ENCODE data around the gene ETV6. TPM values are rescaled to one million over a fixed set of nuclear protein-coding genes. Genes with fewer than 3 reads are reported as not detected.

ETV6 gene
- total and polyA plus RNA-seq, 2 of the 8 experiments (the other 6 are each of a cell fraction or from before 2014, with no cell fraction given) = 5.5 to 23.9 TPM

DNA sequence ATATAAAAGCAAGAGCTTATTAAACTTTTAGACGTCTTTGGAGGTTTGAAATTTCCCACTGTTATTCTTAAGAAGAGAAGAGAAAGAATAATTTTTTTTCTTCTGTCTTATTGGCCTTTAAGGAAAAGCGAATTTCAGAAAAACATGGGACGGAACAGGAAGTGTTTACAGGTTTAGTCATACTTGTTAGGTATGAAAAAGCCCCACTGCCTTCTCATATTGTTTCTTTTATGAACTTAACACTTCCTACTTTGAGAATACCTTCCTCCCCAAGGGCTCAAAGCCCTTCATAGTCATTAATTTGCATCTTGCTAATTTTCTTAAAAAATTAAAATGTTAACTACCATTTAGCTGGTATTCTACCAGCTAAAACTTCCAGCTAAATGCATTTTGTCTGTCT, 82.0 kb downstream of the ETV6 start:
- no peak overlapping the region for H4K8ac ChIP-seq (ENCODE audit: extremely low read depth, insufficient read depth, low read length)
- FAIRE-seq (no peak), DNase-seq (ENCODE audit: low read depth in 1 of 2, low spot score in 2 of 2) (no peak)
- no peak overlapping the region for H3K9ac ChIP-seq (replicated peaks in 1 of 4; ENCODE audit: extremely low read depth in 1 of 4, low read depth in 3 of 4, low read length in 3 of 4)
- no peak overlapping the region for H3K27ac ChIP-seq (ENCODE audit: low read depth, low read length)
- H4K5ac ChIP-seq (ENCODE audit: insufficient read length, low read depth, low read length) = no peak overlapping the region
- no peak overlapping the region for H3K23ac ChIP-seq (ENCODE audit: insufficient read length)
- H2BK12ac ChIP-seq (ENCODE audit: low read depth, low read length) = no peak overlapping the region
- H4K20me1 ChIP-seq (replicated peaks in 1 of 2; ENCODE audit: control insufficient read depth in 1 of 2, insufficient read depth in 2 of 2, low read length in 2 of 2) = peaks cover 0 to 2% of the 10 kb centered on the region in 2 experiments
- no peaks in the 10 kb centered on the region for H3K9me3 ChIP-seq (ENCODE audit: insufficient read depth in 2 of 2, low read depth in 1 of 2, low read length in 1 of 2)
- no peak overlapping the region for H3K14ac ChIP-seq (ENCODE audit: insufficient read length)
- H2BK15ac ChIP-seq (ENCODE audit: low read length) = no peak overlapping the region
- no peak overlapping the region for H2AK5ac ChIP-seq (ENCODE audit: low read depth, low read length)
- no peak overlapping the region for H3K4me2 ChIP-seq (ENCODE audit: insufficient read depth in 1 of 2, low read depth in 2 of 2, low read length in 2 of 2)
- H2BK120ac ChIP-seq (replicated peaks; ENCODE audit: low read depth, low read length) = no peak overlapping the region
- ChIA-PET CTCF (ENCODE audit: partially characterized antibody) (interaction anchor here (0.7 to 1.8 kb wide), 10 partner anchors 8 to 302 kb away, joined by 3 to 9 read pairs (median 3); no protein-coding TSS in a partner anchor), POLR2A (ENCODE audit: partially characterized antibody) (interaction anchor here (1.4 kb wide), 1 partner anchor 65 kb away, joined by 3 read pairs; no protein-coding TSS in a partner anchor)
- no peak overlapping the region for H3K4ac ChIP-seq (replicated peaks; ENCODE audit: insufficient read length, low read depth, low read length)
- no peak overlapping the region for H3K4me3 ChIP-seq (ENCODE audit: extremely low read depth in 1 of 4, insufficient read depth in 2 of 4, low read depth in 3 of 4, low read length in 4 of 4)
- WGBS, 2 experiments (ENCODE audit: extremely low coverage in 1 of 2, insufficient coverage in 1 of 2, insufficient read length in 1 of 2, insufficient replicate concordance in 2 of 2, low coverage in 1 of 2, low lambda C conversion rate in 2 of 2, missing lambda C conversion rate in 1 of 2) = 75% methylated on average over 3 of the region's 3 CpGs; no CpG with 5 or more reads in 1 of the 2 experiments
- no peaks in the 10 kb centered on the region for H3K27me3 ChIP-seq (replicated peaks in 1 of 4; ENCODE audit: control insufficient read depth in 3 of 4, extremely low read depth in 1 of 4, insufficient read depth in 3 of 4, low read length in 3 of 4)
- H3K4me1 ChIP-seq (replicated peaks in 1 of 4; ENCODE audit: control insufficient read depth in 3 of 4, insufficient read depth in 4 of 4, low read length in 3 of 4) = peaks cover 0 to 3% (median 0%) of the 10 kb centered on the region in 4 experiments; a peak in 2 of 7 replicates
- no peak overlapping the region for H2BK5ac ChIP-seq (ENCODE audit: low read depth, low read length)
- no peaks in the 10 kb centered on the region for H3K79me1 ChIP-seq (ENCODE audit: low read depth, low read length)
- H3K79me2 ChIP-seq (ENCODE audit: control insufficient read depth in 1 of 2, insufficient read depth in 2 of 2, low read length in 2 of 2) = peaks cover 0 to 6% of the 10 kb centered on the region in 2 experiments; a peak in 1 of 4 replicates
- H3K23me2 ChIP-seq (ENCODE audit: low read depth, low read length) = no peaks in the 10 kb centered on the region
- no peak overlapping the region for H2AFZ ChIP-seq (ENCODE audit: low read length)
- no peaks in the 10 kb centered on the region for H3K36me3 ChIP-seq (ENCODE audit: control insufficient read depth in 2 of 4, insufficient read depth in 4 of 4, low read length in 3 of 4)
- no peak overlapping the region for H2BK20ac ChIP-seq (ENCODE audit: low read length)
- H3K18ac ChIP-seq (ENCODE audit: extremely low read depth, low read length) = no peak overlapping the region
- H4K91ac ChIP-seq (replicated peaks; ENCODE audit: insufficient read length, low read length) = no peak overlapping the region
- H3K56ac ChIP-seq (replicated peaks; ENCODE audit: insufficient read length, low read depth, low read length) = no peak overlapping the region
- TF ChIP-seq NRF1 (IDR thresholded peaks at IDR 0.05; ENCODE audit: low read depth, low read length) = no peak
- no peak for TF ChIP-seq SP4 (IDR thresholded peaks at IDR 0.05; ENCODE audit: low read length)
- TF ChIP-seq JUND (IDR thresholded peaks at IDR 0.05; ENCODE audit: low read length) = no peak
- no peak for TF ChIP-seq KDM5A (IDR thresholded peaks at IDR 0.05; ENCODE audit: low read length)
- no peak for TF ChIP-seq NANOG (IDR thresholded peaks at IDR 0.05; ENCODE audit: insufficient read depth, low read depth, low read length, poor library complexity, severe bottlenecking)
- TF ChIP-seq SRF (IDR thresholded peaks at IDR 0.05; ENCODE audit: low read depth, low read length) = no peak
- no peak for TF ChIP-seq HDAC2 (IDR thresholded peaks at IDR 0.05; ENCODE audit: borderline replicate concordance in 1 of 2, low read depth in 2 of 2, low read length in 2 of 2)
- TF ChIP-seq FOSL1 (IDR thresholded peaks at IDR 0.05; ENCODE audit: insufficient read depth, low read depth, low read length) = no peak
- TF ChIP-seq YY1 (IDR thresholded peaks at IDR 0.05; ENCODE audit: low read depth, low read length) = no peak
- TF ChIP-seq RNF2 (IDR thresholded peaks at IDR 0.05; ENCODE audit: borderline replicate concordance, low read depth, low read length, missing control alignments, poor library complexity, severe bottlenecking) = no peak

All from H1 (cell line).